ENCODE data around the gene EWSR1. TPM values are rescaled to one million over a fixed set of nuclear protein-coding genes. Genes with fewer than 3 reads are reported as not detected.

The EWSR1 gene
- total and polyA plus RNA-seq, 2 donors (not counting 3 experiments of a cell fraction or from before 2014, with no cell fraction given), result 305 to 588 TPM

DNA sequence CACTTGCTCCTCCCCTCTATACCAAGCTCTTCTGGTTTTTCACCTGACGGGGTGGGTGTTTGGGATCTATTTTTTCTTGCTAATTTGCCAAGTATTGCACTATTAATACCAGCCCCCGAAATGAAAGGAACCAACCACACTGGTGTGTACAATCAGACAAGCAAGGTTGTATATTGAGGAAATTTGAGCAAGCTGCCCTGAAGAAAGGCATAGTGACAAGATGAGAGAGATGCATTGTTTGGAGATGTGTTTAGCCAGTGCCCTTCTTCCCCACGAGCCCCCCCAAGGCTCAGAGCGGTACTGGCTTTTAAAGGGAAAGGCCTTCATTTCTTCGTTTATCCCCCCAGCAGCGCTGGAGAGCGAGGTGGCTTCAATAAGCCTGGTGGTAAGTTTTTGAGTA, 23.1 kb downstream of the EWSR1 start:
- dilution Hi-C loops (cut with MboI; ENCODE audit: extremely low pct_ligation_motif_present, low sequenced_read_pairs) (no loop called here), intact Hi-C loops (cut with micrococcal nuclease) (no loop called here)
- CTCF ChIA-PET, result no interaction called here
- no TSS peak for BruUV-seq (replicated peaks)
- H3K36me3 ChIP-seq (ENCODE audit: control insufficient read depth in 2 of 2, extremely low read depth in 1 of 2, insufficient read depth in 2 of 2, low read length in 2 of 2), result peaks cover 43 to 55% of the 10 kb centered on the region in 2 experiments
- no peak overlapping the region for H3K27ac ChIP-seq (ENCODE audit: insufficient read depth, low read depth, low read length)
- POLR2A ChIA-PET, result no interaction called here
- no peak for TF ChIP-seq FOS (IDR thresholded peaks at IDR 0.05; ENCODE audit: borderline replicate concordance, insufficient read depth, low read length)
- no peaks in the 10 kb centered on the region for H3K4me1 ChIP-seq (ENCODE audit: control insufficient read depth, extremely low read depth, insufficient read depth, low read length)
- FAIRE-seq (no peak), DNase-seq (ENCODE audit: low read depth, low spot score) (no peak)
- no peak overlapping the region for H3K4me2 ChIP-seq (ENCODE audit: insufficient read depth, low read length)
- no peaks in the 10 kb centered on the region for H3K9me3 ChIP-seq (replicated peaks; ENCODE audit: control insufficient read depth, insufficient read depth, low read length)
- no peaks in the 10 kb centered on the region for H3K27me3 ChIP-seq (ENCODE audit: control insufficient read depth in 2 of 2, insufficient read depth in 2 of 2, low read length in 2 of 2)
- H2AFZ ChIP-seq (ENCODE audit: low read depth, low read length), result no peak overlapping the region
- no peak overlapping the region for H3K9ac ChIP-seq (replicated peaks; ENCODE audit: extremely low read depth, insufficient read depth, low read length)
- peaks cover 8% of the 10 kb centered on the region for H4K20me1 ChIP-seq (replicated peaks; ENCODE audit: control insufficient read depth, extremely low read depth, insufficient read depth, low read length)
- no peaks in the 10 kb centered on the region for H3K9me1 ChIP-seq (replicated peaks; ENCODE audit: control insufficient read depth, extremely low read depth, insufficient read depth, low read length)
- H3K79me2 ChIP-seq (ENCODE audit: control insufficient read depth, insufficient read depth, low read length), result peaks cover 42% of the 10 kb centered on the region
- H3K4me3 ChIP-seq (replicated peaks in 1 of 3; ENCODE audit: insufficient read depth in 1 of 3, low read depth in 1 of 3, low read length in 3 of 3), result no peak overlapping the region

GRCh38 chr22:29292379-29292778, 24.3 kb downstream of the EWSR1 start:
- Histone ChIP-seq H3K4me2 (ENCODE audit: insufficient read depth, low read length) (no peak overlapping the region), H3K27ac (ENCODE audit: insufficient read depth, low read depth, low read length) (no peak overlapping the region), H3K9ac (replicated peaks; ENCODE audit: extremely low read depth, insufficient read depth, low read length) (no peak overlapping the region), H3K9me1 (replicated peaks; ENCODE audit: control insufficient read depth, extremely low read depth, insufficient read depth, low read length) (no peaks in the 10 kb centered on the region), H4K20me1 (replicated peaks; ENCODE audit: control insufficient read depth, extremely low read depth, insufficient read depth, low read length) (peaks cover 8% of the 10 kb centered on the region), H3K4me1 (ENCODE audit: control insufficient read depth, extremely low read depth, insufficient read depth, low read length) (no peaks in the 10 kb centered on the region), H3K79me2 (ENCODE audit: control insufficient read depth, insufficient read depth, low read length) (peaks cover 37% of the 10 kb centered on the region), H3K4me3 (replicated peaks in 1 of 3; ENCODE audit: insufficient read depth in 1 of 3, low read depth in 1 of 3, low read length in 3 of 3) (no peak overlapping the region), H3K36me3 (ENCODE audit: control insufficient read depth in 2 of 2, extremely low read depth in 1 of 2, insufficient read depth in 2 of 2, low read length in 2 of 2) (peaks cover 45 to 61% of the 10 kb centered on the region in 2 experiments), H2AFZ (ENCODE audit: low read depth, low read length) (no peak overlapping the region), H3K9me3 (replicated peaks; ENCODE audit: control insufficient read depth, insufficient read depth, low read length) (no peaks in the 10 kb centered on the region), H3K27me3 (ENCODE audit: control insufficient read depth in 2 of 2, insufficient read depth in 2 of 2, low read length in 2 of 2) (no peaks in the 10 kb centered on the region)
- TF ChIP-seq POLR2A (IDR thresholded peaks at IDR 0.05; ENCODE audit: low read depth, low read length) (no peak), MAX (IDR thresholded peaks at IDR 0.05; ENCODE audit: insufficient read depth, insufficient read length) (no peak), GATA2 (IDR thresholded peaks at IDR 0.05; ENCODE audit: insufficient read depth, insufficient read length, low read depth, low read length) (no peak), POLR2AphosphoS5 (IDR thresholded peaks at IDR 0.05; ENCODE audit: insufficient read depth, low read depth, low read length) (no peak), EZH2 (IDR thresholded peaks at IDR 0.05; ENCODE audit: borderline replicate concordance, low read depth, low read length, severe bottlenecking) (no peak), MYC (IDR thresholded peaks at IDR 0.05; ENCODE audit: low read depth, low read length) (no peak), FOS (IDR thresholded peaks at IDR 0.05; ENCODE audit: borderline replicate concordance, insufficient read depth, low read length) (no peak), JUN (IDR thresholded peaks at IDR 0.05; ENCODE audit: borderline replicate concordance, insufficient read depth, insufficient read length, low read depth) (no peak)
- TF ChIP-seq, protein P1, sequence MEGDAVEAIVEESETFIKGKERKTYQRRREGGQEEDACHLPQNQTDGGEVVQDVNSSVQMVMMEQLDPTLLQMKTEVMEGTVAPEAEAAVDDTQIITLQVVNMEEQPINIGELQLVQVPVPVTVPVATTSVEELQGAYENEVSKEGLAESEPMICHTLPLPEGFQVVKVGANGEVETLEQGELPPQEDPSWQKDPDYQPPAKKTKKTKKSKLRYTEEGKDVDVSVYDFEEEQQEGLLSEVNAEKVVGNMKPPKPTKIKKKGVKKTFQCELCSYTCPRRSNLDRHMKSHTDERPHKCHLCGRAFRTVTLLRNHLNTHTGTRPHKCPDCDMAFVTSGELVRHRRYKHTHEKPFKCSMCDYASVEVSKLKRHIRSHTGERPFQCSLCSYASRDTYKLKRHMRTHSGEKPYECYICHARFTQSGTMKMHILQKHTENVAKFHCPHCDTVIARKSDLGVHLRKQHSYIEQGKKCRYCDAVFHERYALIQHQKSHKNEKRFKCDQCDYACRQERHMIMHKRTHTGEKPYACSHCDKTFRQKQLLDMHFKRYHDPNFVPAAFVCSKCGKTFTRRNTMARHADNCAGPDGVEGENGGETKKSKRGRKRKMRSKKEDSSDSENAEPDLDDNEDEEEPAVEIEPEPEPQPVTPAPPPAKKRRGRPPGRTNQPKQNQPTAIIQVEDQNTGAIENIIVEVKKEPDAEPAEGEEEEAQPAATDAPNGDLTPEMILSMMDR (IDR thresholded peaks at IDR 0.05; ENCODE audit: extremely low read depth in 1 of 2, insufficient read depth in 1 of 2, low read depth in 1 of 2, low read length in 2 of 2), result no peak
- no TSS peak for BruUV-seq (replicated peaks)
- dilution Hi-C loops (cut with MboI; ENCODE audit: extremely low pct_ligation_motif_present, low sequenced_read_pairs), result no loop called here
- ChIA-PET POLR2A (interaction anchor here (0.7 kb wide), 1 partner anchor 14 kb away, joined by 3 read pairs; the partner anchor contains the start of gene GAS2L1), CTCF (interaction anchor here (1.2 kb wide), 1 partner anchor 67 kb away, joined by 5 read pairs; no protein-coding TSS in a partner anchor)
- DNase-seq (ENCODE audit: low read depth, low spot score), result no peak
- no peak for FAIRE-seq
- intact Hi-C loops (cut with micrococcal nuclease), result no loop called here

Data from endothelial cell of umbilical vein (primary cell).